SU-DHL-6 (cell line): ENCODE measurements around the gene TOM1L2.

Experiments used
- H2AFZ ChIP-seq: fragments of 200-600 bp; sonication (generic); 2 replicates; pipeline ENCODE4 v1.6.1; 2014; ENCODE audit warnings: low read depth, mild to moderate bottlenecking, moderate library complexity, mixed read lengths, antibody characterized with exemption, low read length; ENCODE audit not compliant: severe bottlenecking
- H3F3A ChIP-seq: fragments of 200-600 bp; shearing (Covaris generic); 2 replicates; pipeline ENCODE4 v1.6.0; 2016; ENCODE audit warnings: antibody characterized with exemption, mild to moderate bottlenecking; ENCODE audit not compliant: insufficient read depth
- H3K27ac ChIP-seq: fragments of 200-600 bp; sonication (generic); 2 replicates; pipeline ENCODE4 v1.5.1; 2016; ENCODE audit warnings: low read depth, mild to moderate bottlenecking, low read length, moderate library complexity, mixed read lengths
- H3K27me3 ChIP-seq: fragments of 200-600 bp; sonication (generic), shearing (Covaris generic); 2 replicates; pipeline ENCODE4 v1.6.0; 2014; ENCODE audit warnings: mild to moderate bottlenecking, low read length
- H3K36me3 ChIP-seq: fragments of 200-600 bp; sonication (generic); 2 replicates; pipeline ENCODE4 v1.6.1; 2014; ENCODE audit warnings: mild to moderate bottlenecking, low read length, mixed read lengths
- H3K4me2 ChIP-seq: fragments of 300-600, 200-600 bp; shearing (Covaris generic), sonication (generic); 2 replicates; pipeline ENCODE4 v1.6.0; 2014; ENCODE audit warnings: low read length, low read depth, mild to moderate bottlenecking; ENCODE audit not compliant: poor library complexity, severe bottlenecking
- H3K4me3 ChIP-seq: fragments of 200-600 bp; sonication (generic); 2 replicates; pipeline ENCODE4 v1.5.1; 2014; ENCODE audit warnings: antibody characterized with exemption, low read length, mild to moderate bottlenecking, mixed read lengths; ENCODE audit not compliant: insufficient read depth, poor library complexity, severe bottlenecking
- H3K79me2 ChIP-seq: fragments of 200-600 bp; sonication (generic); 2 replicates; pipeline ENCODE4 v1.6.1; 2014; ENCODE audit warnings: mild to moderate bottlenecking, low read length, moderate library complexity; ENCODE audit not compliant: insufficient read depth
- H3K9ac ChIP-seq: fragments of 200-600 bp; sonication (generic); 2 replicates; pipeline ENCODE4 v1.7.0; 2014; ENCODE audit warnings: mild to moderate bottlenecking, low read length
- H3K9me2 ChIP-seq: fragments of 200-600 bp; sonication (generic); replicated peaks from 2 replicates; pipeline ENCODE4 v1.6.1; 2014; ENCODE audit warnings: low read length; ENCODE audit not compliant: insufficient read depth
- H3K9me3 ChIP-seq: fragments of 200-600 bp; sonication (generic); 2 replicates; pipeline ENCODE4 v1.6.1; 2014; ENCODE audit warnings: low read length, mixed read lengths; ENCODE audit not compliant: insufficient read depth
- H4K20me1 ChIP-seq: fragments of 200-600 bp; sonication (generic); 2 replicates; pipeline ENCODE4 v1.6.1; 2014; ENCODE audit warnings: low read depth, mild to moderate bottlenecking, antibody characterized with exemption, low read length, moderate library complexity, mixed read lengths
- EZH2phosphoT487 ChIP-seq: fragments of 200-600 bp; sonication (generic), shearing (Covaris generic); conservative IDR thresholded peaks from 2 replicates; pipeline ENCODE4 v1.6.1; 2018; ENCODE audit warnings: mild to moderate bottlenecking, antibody characterized with exemption, low read length, moderate library complexity, mixed read lengths
- TF ChIP-seq, protein P1 (sequence below): fragments of 200-600 bp; sonication (generic); IDR thresholded peaks from one replicate; pipeline ENCODE4 v1.5.1; 2017; ENCODE audit warnings: antibody characterized with exemption, mild to moderate bottlenecking, low read length, moderate library complexity; ENCODE audit not compliant: insufficient read depth, poor library complexity, severe bottlenecking

TOM1L2 gene

DNA sequence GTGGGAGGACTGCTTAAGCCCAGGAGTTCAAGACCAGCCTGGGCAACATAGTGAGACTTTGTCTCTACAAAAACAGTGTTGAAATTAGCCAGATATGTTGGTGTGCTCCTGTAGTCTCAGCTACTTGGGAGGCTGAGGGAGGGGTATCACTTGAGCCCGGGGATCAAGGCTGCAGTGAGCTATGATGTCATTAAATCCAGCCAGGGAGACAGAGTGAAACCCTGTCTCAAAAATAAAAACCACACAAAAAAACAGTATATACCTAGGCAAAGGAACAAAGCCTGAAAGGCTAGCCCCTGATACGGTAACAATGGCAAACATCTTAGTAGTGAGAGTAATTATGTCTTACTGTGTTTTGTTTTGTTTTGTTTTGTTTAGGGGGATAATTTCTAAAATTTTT lies 38.0 kb downstream of the TOM1L2 start:
- Histone ChIP-seq H3K4me3 (no peak overlapping the region), H3K9ac (no peak overlapping the region), H3F3A (no peaks in the 10 kb centered on the region), H3K4me2 (no peak overlapping the region), H2AFZ (no peak overlapping the region), H3K36me3 (no peaks in the 10 kb centered on the region), H3K79me2 (no peaks in the 10 kb centered on the region), H3K27ac (no peak overlapping the region), H3K27me3 (no peaks in the 10 kb centered on the region), H4K20me1 (0 out of 2 replicates have a peak, but pooled peaks cover 1% of the 10 kb centered on the region), H3K9me3 (no peaks in the 10 kb centered on the region), H3K9me2 (no peaks in the 10 kb centered on the region)
- TF ChIP-seq, protein P1, sequence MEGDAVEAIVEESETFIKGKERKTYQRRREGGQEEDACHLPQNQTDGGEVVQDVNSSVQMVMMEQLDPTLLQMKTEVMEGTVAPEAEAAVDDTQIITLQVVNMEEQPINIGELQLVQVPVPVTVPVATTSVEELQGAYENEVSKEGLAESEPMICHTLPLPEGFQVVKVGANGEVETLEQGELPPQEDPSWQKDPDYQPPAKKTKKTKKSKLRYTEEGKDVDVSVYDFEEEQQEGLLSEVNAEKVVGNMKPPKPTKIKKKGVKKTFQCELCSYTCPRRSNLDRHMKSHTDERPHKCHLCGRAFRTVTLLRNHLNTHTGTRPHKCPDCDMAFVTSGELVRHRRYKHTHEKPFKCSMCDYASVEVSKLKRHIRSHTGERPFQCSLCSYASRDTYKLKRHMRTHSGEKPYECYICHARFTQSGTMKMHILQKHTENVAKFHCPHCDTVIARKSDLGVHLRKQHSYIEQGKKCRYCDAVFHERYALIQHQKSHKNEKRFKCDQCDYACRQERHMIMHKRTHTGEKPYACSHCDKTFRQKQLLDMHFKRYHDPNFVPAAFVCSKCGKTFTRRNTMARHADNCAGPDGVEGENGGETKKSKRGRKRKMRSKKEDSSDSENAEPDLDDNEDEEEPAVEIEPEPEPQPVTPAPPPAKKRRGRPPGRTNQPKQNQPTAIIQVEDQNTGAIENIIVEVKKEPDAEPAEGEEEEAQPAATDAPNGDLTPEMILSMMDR, result no peak
- TF ChIP-seq EZH2phosphoT487, result no peak

DNA sequence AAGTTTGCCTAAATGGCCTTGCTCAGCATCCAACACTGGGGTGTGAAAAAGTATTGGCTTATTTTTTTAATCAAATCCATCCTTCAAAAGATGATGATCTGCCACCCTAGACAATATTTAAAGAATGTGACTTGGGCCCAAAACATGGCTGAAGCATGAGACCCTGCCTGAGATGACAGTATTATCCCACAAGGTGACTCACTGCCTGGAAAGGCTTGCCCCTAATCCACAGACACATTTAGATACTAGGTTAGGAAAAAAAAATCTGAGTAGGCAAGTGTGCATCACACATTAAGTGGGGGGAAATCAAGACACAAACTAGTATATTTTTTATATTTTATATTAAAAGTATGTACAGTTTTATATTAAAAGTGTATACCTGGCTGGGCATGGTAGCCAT lies 38.4 kb downstream of the TOM1L2 start:
- no peaks in the 10 kb centered on the region for H3K9me2 ChIP-seq
- no peaks in the 10 kb centered on the region for H3K27me3 ChIP-seq
- no peak overlapping the region for H3K27ac ChIP-seq
- H3K9ac ChIP-seq, result no peak overlapping the region
- H3F3A ChIP-seq, result no peaks in the 10 kb centered on the region
- no peak for TF ChIP-seq EZH2phosphoT487
- TF ChIP-seq, protein P1, result no peak
- no peaks in the 10 kb centered on the region for H3K9me3 ChIP-seq
- H3K4me3 ChIP-seq, result no peak overlapping the region
- H2AFZ ChIP-seq, result no peak overlapping the region
- H3K4me2 ChIP-seq, result no peak overlapping the region
- H4K20me1 ChIP-seq, result no peaks in the 10 kb centered on the region
- no peaks in the 10 kb centered on the region for H3K79me2 ChIP-seq
- no peaks in the 10 kb centered on the region for H3K36me3 ChIP-seq

DNA sequence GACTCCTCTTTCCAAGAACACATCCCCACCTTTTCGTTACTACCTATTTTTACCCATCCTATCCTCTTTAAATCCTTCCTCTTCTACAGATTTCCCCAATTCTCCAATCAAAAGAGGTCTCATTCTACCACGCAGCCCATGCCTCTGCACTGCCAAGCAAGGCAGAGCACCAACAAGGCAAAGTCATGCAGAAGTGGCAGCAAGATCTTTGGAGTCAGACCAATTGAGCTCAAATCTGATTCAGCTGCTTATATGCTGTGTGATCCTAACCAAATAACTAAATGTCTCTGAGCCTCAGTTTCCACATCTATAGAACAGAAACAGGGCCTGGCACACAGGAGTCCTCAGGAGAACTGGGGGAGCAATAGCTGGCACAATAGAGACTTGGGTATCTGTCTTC lies 41.0 kb downstream of the TOM1L2 start:
- Histone ChIP-seq H3K9me2 (no peaks in the 10 kb centered on the region), H4K20me1 (no peaks in the 10 kb centered on the region), H3K9me3 (no peaks in the 10 kb centered on the region), H2AFZ (no peak overlapping the region), H3K4me3 (no peak overlapping the region), H3F3A (no peaks in the 10 kb centered on the region), H3K9ac (no peak overlapping the region), H3K27ac (no peak overlapping the region), H3K79me2 (no peaks in the 10 kb centered on the region), H3K27me3 (no peaks in the 10 kb centered on the region), H3K36me3 (no peaks in the 10 kb centered on the region), H3K4me2 (no peak overlapping the region)
- no peak for TF ChIP-seq EZH2phosphoT487
- TF ChIP-seq, protein P1, result no peak

DNA sequence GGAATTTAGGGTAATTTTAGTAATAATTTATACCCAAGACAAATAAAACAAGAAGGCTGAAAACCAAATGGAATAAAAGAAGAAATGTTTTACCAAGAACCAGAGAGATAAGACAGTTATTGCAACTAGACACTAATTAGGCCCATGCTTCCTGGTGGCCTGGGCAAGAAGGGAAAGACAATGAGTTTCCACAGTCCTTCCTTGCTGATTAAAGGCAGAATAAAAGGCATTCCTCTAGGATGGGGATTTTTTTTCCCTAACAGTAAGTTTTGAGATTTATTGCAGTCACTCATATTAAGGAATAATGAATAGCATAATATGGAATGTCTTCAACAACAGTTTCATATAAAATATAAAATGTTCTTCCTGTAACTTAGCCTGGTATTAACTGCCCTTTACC lies 41.5 kb downstream of the TOM1L2 start:
- Histone ChIP-seq H3K9me2 (no peaks in the 10 kb centered on the region), H3K9ac (no peak overlapping the region), H3K36me3 (no peaks in the 10 kb centered on the region), H3K79me2 (no peaks in the 10 kb centered on the region), H4K20me1 (no peaks in the 10 kb centered on the region), H3K27ac (no peak overlapping the region), H3K4me2 (no peak overlapping the region), H3K27me3 (no peaks in the 10 kb centered on the region), H3F3A (no peaks in the 10 kb centered on the region), H3K9me3 (no peaks in the 10 kb centered on the region), H3K4me3 (no peak overlapping the region), H2AFZ (no peak overlapping the region)
- TF ChIP-seq EZH2phosphoT487, result no peak
- TF ChIP-seq, protein P1, result no peak
